ENCODE measurements around the gene EEF1G. TPM values are rescaled to one million over a fixed set of nuclear protein-coding genes. Genes with fewer than 3 reads are reported as not detected.

Gene EEF1G
- total and polyA plus RNA-seq, 9 of the 15 experiments (the other 6 are each of a cell fraction or from before 2014, with no cell fraction given): 985 to 2,349 (median 2,035) TPM

- TF ChIP-seq ZBTB11 (CRISPR knock-in tag; IDR thresholded peaks at IDR 0.05) (no peak), STAT5B (CRISPR knock-in tag; IDR thresholded peaks at IDR 0.05) (no peak), KAT8 (IDR thresholded peaks at IDR 0.05; ENCODE audit: low read depth) (no peak), ZZZ3 (IDR thresholded peaks at IDR 0.05) (no peak), NR2C1 (IDR thresholded peaks at IDR 0.05) (peak; percentile 74), NR2C1 (tag; IDR thresholded peaks at IDR 0.05) (peak; percentile 73), KLF16 (IDR thresholded peaks at IDR 0.05) (no peak; the same call in 1 of the 2 replicates), ATF1 (CRISPR knock-in tag; IDR thresholded peaks at IDR 0.05) (no peak), ATF1 (tag; IDR thresholded peaks at IDR 0.05) (peak; percentile 66), MIER1 (IDR thresholded peaks at IDR 0.05; ENCODE audit: low read depth) (no peak), ZHX1 (conservative IDR thresholded peaks at IDR 0.05; ENCODE audit: low read length) (no peak), BCLAF1 (IDR thresholded peaks at IDR 0.05; ENCODE audit: borderline replicate concordance in 1 of 2, control insufficient read depth in 1 of 2, low read depth in 2 of 2, low read length in 1 of 2) (no peak), ZNF699 (CRISPR knock-in tag; IDR thresholded peaks at IDR 0.05; ENCODE audit: insufficient replicate concordance) (no peak), ETS2 (tag; IDR thresholded peaks at IDR 0.05; ENCODE audit: borderline replicate concordance, poor library complexity, severe bottlenecking) (no peak), JUNB (CRISPR knock-in tag; conservative IDR thresholded peaks at IDR 0.05) (no peak), NCOA1 (IDR thresholded peaks at IDR 0.05; ENCODE audit: low read depth) (no peak), CBX2 (IDR thresholded peaks at IDR 0.05; ENCODE audit: insufficient read depth, low read length, poor library complexity, severe bottlenecking) (no peak), TFAM (CRISPR knock-in tag; conservative IDR thresholded peaks at IDR 0.05) (no peak)
Measured at GRCh38 chr11:62599069-62599696, 25.5 kb upstream of the EEF1G start (continued).

Measured in K562 (cell line).